ENCODE results near the gene SLC25A13.
A peak's percentile ranks its signal among the peaks of the same experiment; 100 is the strongest.

Gene SLC25A13

DNA sequence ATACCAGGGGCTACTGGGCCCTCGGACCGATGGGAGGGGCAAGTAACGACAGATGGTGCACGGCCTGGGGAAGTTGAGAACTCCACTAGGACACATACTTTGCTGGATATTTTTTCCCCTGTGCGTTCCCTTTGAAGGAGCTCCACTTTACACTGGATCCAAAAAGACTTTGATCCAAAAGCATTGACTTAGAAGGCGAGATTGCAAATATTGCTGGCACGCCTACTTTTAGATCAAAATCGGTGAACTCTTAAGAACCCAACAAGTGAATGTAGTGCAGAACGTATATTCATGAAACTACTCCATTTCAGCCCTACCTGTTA lies 436 bp upstream of the SLC25A13 start:
- DNase-seq (ENCODE audit: low read depth), result no peak

- peak; percentile 77 for DNase-seq (ENCODE audit: low read depth)
Measured at GRCh38 chr7:96321031-96321657, 754 bp downstream of the SLC25A13 start.

- no peak for DNase-seq (ENCODE audit: low read depth)
Measured at GRCh38 chr7:96320442-96320841, 1.5 kb downstream of the SLC25A13 start.

DNA sequence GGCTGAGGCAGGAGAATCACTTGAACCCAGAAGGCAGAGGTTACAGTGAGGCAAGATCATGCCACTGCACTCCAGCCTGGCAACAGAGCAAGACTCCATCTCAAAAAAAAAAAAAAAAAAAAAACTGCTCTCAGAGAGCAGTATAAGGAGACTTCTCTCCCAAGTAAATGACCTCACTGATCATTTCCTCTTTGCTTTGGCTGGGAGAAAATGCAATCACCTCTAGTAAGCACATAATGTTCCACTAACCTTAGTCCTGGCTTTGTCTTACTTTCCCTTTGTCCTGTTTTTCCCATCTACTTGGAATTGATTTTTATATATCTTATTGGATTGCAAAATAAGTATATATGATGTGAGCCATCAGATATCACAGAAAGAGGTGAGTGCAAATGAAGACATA lies 2.5 kb downstream of the SLC25A13 start:
- no peak for DNase-seq (ENCODE audit: low read depth)

GRCh38 chr7:96316949-96317348 lies 4.9 kb downstream of the SLC25A13 start:
- DNase-seq (ENCODE audit: low read depth), result no peak

GRCh38 chr7:96315125-96315512 lies 6.8 kb downstream of the SLC25A13 start:
- DNase-seq (ENCODE audit: low read depth), result no peak

DNA sequence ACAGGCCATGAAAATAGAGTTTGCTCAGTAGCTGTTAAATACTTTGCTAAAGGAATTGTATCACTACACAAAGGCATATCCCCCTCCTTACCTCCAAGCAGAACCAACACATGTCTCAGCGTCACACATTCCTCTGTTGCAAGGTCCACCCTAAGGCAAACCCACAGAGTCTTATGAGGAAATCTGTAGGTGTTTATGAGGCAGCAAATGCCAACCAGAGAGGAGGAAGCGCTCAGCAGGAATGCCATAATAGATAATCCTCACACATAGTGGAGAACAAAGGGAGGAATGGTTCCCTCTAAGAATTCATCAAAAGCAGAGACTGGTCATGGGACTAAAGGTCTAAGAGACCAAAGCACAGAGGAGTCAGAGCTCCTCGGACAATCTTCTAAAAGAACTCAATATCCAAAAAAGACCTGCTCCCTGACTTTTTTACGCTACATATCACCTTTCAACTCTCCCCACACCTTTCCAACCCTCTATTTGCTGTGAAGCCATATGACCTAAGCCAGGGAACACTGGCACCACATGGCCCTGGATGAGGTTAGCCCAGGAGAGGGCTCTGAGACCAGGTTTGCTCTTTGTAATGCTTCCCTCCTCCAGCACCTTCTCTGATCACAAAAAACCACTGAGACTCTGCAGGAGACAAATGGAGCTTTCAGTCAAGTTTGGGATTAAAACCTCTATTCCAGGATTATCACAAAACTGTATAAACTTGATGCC lies 7.3 kb downstream of the SLC25A13 start:
- peak; percentile 65 for DNase-seq (ENCODE audit: low read depth)

- no peak for DNase-seq (ENCODE audit: low read depth)
Measured at GRCh38 chr7:96313940-96314339, 8.0 kb downstream of the SLC25A13 start.

- DNase-seq (ENCODE audit: low read depth), result no peak
Measured at GRCh38 chr7:96312502-96312901, 9.4 kb downstream of the SLC25A13 start.

GRCh38 chr7:96311967-96312366 lies 9.9 kb downstream of the SLC25A13 start:
- DNase-seq (ENCODE audit: low read depth), result no peak

DNA sequence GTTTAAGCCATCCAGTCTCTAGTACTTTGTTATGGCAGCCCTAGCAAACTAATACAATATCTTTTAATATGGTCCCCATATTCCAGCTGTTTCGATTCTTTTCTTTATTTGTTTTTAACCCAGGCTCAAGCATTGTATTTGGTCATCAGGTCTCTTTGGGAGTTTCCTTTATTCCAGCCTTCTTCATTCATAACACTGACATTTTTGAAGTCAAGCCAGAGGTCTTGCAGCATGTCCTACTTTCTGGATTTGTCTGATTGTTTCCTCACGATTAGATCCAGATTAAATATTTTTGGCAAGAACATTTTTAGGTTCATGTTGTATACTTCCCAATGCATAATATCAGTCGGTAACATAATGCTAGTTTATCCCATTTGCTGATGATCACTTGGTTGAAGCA lies 11.8 kb downstream of the SLC25A13 start:
- DNase-seq (ENCODE audit: low read depth), result peak; percentile 7

DNA sequence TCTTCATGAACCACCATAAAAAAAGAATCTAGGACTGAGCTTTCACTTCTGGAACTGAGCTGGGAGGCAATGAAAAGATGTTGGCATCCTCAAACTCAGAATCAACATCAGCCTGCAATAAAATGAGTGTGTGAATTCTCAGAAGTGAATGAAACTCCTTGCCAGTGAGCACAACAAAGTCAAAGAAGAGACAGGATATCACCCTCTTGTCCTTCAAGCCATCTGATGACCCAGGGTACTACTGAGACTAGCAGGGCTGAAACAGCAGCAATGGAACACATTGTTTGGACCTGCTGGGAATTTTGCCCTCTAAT lies 13.0 kb downstream of the SLC25A13 start:
- no peak for DNase-seq (ENCODE audit: low read depth)

DNA sequence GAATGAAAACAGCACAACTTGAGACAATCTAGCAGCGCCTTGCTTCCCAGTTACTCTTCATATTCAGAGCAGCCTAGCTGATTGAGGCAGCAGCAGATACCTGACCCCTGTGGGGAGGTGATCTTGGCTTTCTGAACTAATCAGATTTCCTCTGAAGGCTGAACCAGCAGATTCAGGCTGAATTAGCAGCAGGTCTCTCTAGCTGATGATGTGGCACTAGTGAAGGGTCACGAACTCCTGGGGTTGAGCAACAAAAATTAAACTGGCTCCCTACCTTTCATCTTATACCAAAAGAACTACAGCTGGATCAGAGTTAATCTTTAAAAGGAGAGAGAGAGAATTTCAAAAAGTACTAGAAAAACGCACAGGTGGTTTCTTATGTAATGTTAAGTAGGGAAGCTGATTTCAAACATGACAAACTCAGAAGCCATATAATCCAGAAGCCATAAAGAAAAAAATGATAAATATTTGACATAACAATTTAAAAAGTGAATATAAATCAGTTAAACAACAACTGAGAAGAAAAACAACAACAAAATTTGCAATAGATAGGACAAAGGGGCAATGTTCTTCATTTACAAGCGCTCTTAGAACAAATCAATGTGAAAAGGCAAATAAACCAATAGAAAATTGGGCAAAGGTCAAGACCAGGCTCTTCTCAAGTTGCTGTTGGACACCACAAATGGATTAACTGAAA lies 13.5 kb downstream of the SLC25A13 start:
- DNase-seq (ENCODE audit: low read depth), result no peak

- no peak for DNase-seq (ENCODE audit: low read depth)
Measured at GRCh38 chr7:96306385-96307125, 15.3 kb downstream of the SLC25A13 start.

- no peak for DNase-seq (ENCODE audit: low read depth)
Measured at GRCh38 chr7:96305915-96306314, 16.0 kb downstream of the SLC25A13 start.

DNA sequence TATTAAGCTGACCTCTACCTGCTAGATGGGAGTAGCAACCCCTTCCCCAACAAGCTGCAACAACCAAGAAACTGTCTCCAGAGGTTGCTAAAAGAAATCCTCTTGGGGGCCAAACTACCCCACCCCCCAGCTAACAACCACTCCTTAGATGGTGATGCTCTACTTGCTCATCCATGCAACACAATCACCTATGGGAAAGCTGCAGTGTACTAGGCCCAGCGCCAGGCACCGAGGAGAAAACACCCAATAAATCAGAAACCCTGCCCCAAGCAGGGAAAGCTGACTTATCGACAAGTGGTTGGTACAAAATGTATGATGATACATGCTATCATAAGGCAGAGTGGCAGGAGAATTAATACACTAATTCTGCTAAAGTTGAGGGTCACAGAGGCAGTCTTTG lies 17.3 kb downstream of the SLC25A13 start:
- peak; percentile 27 for DNase-seq (ENCODE audit: low read depth)

GRCh38 chr7:96303686-96304443 lies 18.0 kb downstream of the SLC25A13 start:
- peak; percentile 92 for DNase-seq (ENCODE audit: low read depth)

DNA sequence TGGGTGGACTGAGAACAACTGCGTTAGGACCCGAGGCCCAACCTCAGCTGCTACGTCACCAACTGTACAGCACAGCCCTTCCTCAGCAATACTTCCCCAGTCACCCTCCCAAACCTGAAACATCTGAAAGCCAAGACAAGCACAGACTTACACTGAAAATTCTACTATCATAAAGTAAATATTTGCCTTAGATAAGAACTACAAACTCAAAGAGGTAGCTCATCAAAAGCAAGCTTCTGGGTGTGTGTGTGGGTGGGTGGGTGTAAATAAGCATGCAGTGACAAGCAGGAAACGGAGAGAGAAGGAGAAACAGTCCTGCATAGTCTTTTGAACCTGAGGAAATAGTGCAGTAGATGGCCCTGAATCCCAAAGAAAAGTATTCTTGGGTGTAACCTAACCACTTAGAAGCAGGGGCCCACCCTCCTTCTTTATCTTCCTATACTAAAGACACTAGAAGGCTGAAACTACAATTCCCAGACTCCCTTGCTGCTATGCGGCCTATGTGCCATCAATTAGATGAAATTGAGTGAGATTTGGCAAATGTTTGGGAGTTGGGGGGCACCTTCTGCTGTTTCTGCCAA lies 18.7 kb downstream of the SLC25A13 start:
- DNase-seq (ENCODE audit: low read depth), result no peak

GRCh38 chr7:96300986-96301385 lies 20.9 kb downstream of the SLC25A13 start:
- DNase-seq (ENCODE audit: low read depth), result peak; percentile 17

GRCh38 chr7:96300502-96300901 lies 21.4 kb downstream of the SLC25A13 start:
- DNase-seq (ENCODE audit: low read depth), result no peak

DNA sequence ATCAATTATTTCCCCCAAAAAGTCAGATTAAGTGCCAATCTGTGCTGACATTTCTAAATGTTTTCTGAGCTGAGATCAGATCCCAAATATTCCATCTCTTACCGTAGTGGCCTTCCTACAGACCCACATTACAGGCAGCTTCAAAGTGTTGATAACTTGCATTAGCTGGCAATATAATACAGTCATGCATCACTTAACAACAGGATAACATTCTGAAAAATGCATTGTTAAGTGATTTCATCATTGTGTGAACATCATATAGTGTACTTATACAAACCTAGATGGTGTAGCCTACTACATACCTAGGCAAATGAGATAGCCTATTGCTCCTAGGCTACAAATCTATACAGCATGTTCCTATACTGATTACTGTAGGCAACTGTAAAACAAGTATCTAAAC lies 22.4 kb downstream of the SLC25A13 start:
- DNase-seq (ENCODE audit: low read depth), result no peak

DNA sequence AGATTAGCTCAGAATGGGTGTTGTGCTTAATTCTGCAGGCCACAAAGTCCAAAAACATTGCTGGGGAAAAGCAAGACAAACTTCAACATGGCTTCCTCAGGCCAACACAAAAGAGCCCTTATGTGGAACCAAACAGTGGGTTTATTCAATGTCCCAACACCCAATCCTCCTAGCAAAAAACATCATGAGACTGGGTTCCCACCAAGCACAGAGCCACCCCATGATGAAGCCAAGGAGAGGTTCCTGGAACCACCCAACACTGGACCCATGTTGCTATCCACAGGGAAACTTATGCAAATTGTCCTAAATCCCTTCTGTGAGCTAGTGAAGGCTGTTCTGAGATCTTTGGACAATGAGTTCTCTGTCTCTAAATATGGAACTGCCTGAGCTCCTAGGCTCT lies 24.0 kb downstream of the SLC25A13 start:
- no peak for DNase-seq (ENCODE audit: low read depth)
